SK-N-SH (cell line): ENCODE data around the gene TMPRSS12. TPM values are rescaled to one million over a fixed set of nuclear protein-coding genes. Genes with fewer than 3 reads are reported as not detected.
"Not testable (repeated sequence)": the region's sequence is repeated elsewhere in the genome, so short reads cannot be mapped to it uniquely, and the experiment has no call there.

Experiments used
- CTCF ChIA-PET: fragments of 300-600, 350-600 bp; formaldehyde crosslinking; extraction: SDS; loops from one replicate; lab custom pipeline; 2021; lab: Yijun Ruan, JAX
- POLR2A ChIA-PET: fragments of 350-600 bp; sonication (Branson Sonifier 250); formaldehyde crosslinking; extraction: SDS; loops from one replicate; lab custom pipeline; 2020; ENCODE audit warnings: antibody characterized with exemption, inconsistent platforms; lab: Yijun Ruan, JAX
- DNase-seq: peaks from one replicate; pipeline ENCODE4 v3.0.0; 2012
- H2AFZ ChIP-seq: fragments of 200-600 bp; sonication (generic); 2 replicates; pipeline ENCODE4 v1.8.1; 2016; ENCODE audit warnings: antibody characterized with exemption, mild to moderate bottlenecking, low read depth
- H3F3A ChIP-seq: fragments of 200-600 bp; sonication (generic); replicated peaks from 2 replicates; pipeline ENCODE3; 2016; ENCODE audit warnings: antibody characterized with exemption, mild to moderate bottlenecking; ENCODE audit not compliant: insufficient read depth
- H3K27ac ChIP-seq, 2 experiments: fragments of 200-500 bp in 1 of 2; fragments of 200-600 bp in 1 of 2; sonication (Bioruptor generic) in 1 of 2; sonication (generic), shearing (Covaris generic) in 1 of 2; 2 replicates each; pipeline versions ENCODE4 v1.5.1 to v1.6.1; 2014 to 2016; ENCODE audit warnings: low read depth in 2 of 2, inconsistent platforms in 1 of 2, low read length in 1 of 2, mild to moderate bottlenecking in 1 of 2, mixed read lengths in 1 of 2
- H3K27me3 ChIP-seq: fragments of 200-600 bp; sonication (generic), shearing (Covaris generic); 2 replicates; pipeline ENCODE4 v1.6.1; 2016; ENCODE audit warnings: mixed run types; ENCODE audit not compliant: insufficient read depth
- H3K36me3 ChIP-seq, 2 experiments: fragments of 200-500 bp in 1 of 2; fragments of 200-600 bp in 1 of 2; sonication (Bioruptor generic) in 1 of 2; sonication (generic) in 1 of 2; replicated peaks in 1 of 2; 2 replicates each; pipeline versions ENCODE3 to v1.5.1; 2014 to 2016; ENCODE audit warnings: low read length in 1 of 2, mild to moderate bottlenecking in 1 of 2; ENCODE audit not compliant: insufficient read depth in 2 of 2, control insufficient read depth in 1 of 2
- H3K4me1 ChIP-seq, 2 experiments: fragments of 200-500 bp in 1 of 2; fragments of 200-600 bp in 1 of 2; sonication (Bioruptor generic) in 1 of 2; sonication (generic), shearing (Covaris generic) in 1 of 2; 2 replicates each; pipeline versions ENCODE4 v1.5.1 to v1.6.1; 2014 to 2016; ENCODE audit warnings: low read depth in 1 of 2, low read length in 1 of 2, mixed run types in 1 of 2; ENCODE audit not compliant: insufficient read depth in 2 of 2, control insufficient read depth in 1 of 2
- H3K4me2 ChIP-seq: fragments of 200-600 bp; sonication (generic), shearing (Covaris generic); 2 replicates; pipeline ENCODE4 v1.6.1; 2017; ENCODE audit warnings: mixed run types
- H3K4me3 ChIP-seq, 2 experiments: fragments of 200-500 bp in 1 of 2; fragments of 200-600 bp in 1 of 2; sonication (Bioruptor generic) in 1 of 2; sonication (generic), shearing (Covaris generic) in 1 of 2; 2 replicates each; pipeline versions ENCODE4 v1.5.1 to v1.8.1; 2014 to 2016; ENCODE audit warnings: low read depth in 2 of 2, inconsistent platforms in 1 of 2, low read length in 1 of 2, mild to moderate bottlenecking in 1 of 2, mixed read lengths in 1 of 2, moderate library complexity in 1 of 2
- H3K79me2 ChIP-seq: fragments of 200-600 bp; sonication (generic); 2 replicates; pipeline ENCODE4 v1.8.1; 2017; ENCODE audit warnings: mild to moderate bottlenecking; ENCODE audit not compliant: insufficient read depth
- H3K9ac ChIP-seq: fragments of 200-600 bp; sonication (generic); 2 replicates; pipeline ENCODE4 v1.6.1; 2017; ENCODE audit warnings: mixed run types
- H3K9me2 ChIP-seq: fragments of 200-600 bp; sonication (generic); 2 replicates; pipeline ENCODE4 v1.6.1; 2017; ENCODE audit warnings: mixed run types
- H3K9me3 ChIP-seq: fragments of 200-600 bp; sonication (generic); 2 replicates; pipeline ENCODE4 v1.6.1; 2017; ENCODE audit warnings: mixed run types, mild to moderate bottlenecking, moderate library complexity
- H4K20me1 ChIP-seq: fragments of 200-600 bp; sonication (generic); 2 replicates; pipeline ENCODE4 v1.6.1; 2017; ENCODE audit warnings: mild to moderate bottlenecking, mixed run types; ENCODE audit not compliant: insufficient read depth
- CHD2 ChIP-seq: fragments of 150-350 bp; IDR thresholded peaks from 2 replicates; pipeline ENCODE4 v1.6.1; 2018; ENCODE audit warnings: low read length; ENCODE audit not compliant: partially characterized antibody
- EZH2phosphoT487 ChIP-seq: fragments of 200-600 bp; sonication (generic); IDR thresholded peaks from 2 replicates; pipeline ENCODE4 v1.6.1; 2017; ENCODE audit warnings: low read depth, mixed run types, mild to moderate bottlenecking, antibody characterized with exemption, moderate library complexity, borderline replicate concordance
- FOSL2 ChIP-seq: IDR thresholded peaks from 2 replicates; pipeline ENCODE4 v1.4.0; 2012; ENCODE audit warnings: low read depth, mild to moderate bottlenecking, moderate library complexity, borderline replicate concordance
- FOXM1 ChIP-seq: IDR thresholded peaks from 2 replicates; pipeline ENCODE4 v1.4.0; 2012; ENCODE audit warnings: low read depth, mild to moderate bottlenecking
- GABPA ChIP-seq: IDR thresholded peaks from 2 replicates; pipeline ENCODE4 v1.4.0; 2012; ENCODE audit warnings: low read depth, mild to moderate bottlenecking
- IRF3 ChIP-seq: fragments of 150-350 bp; IDR thresholded peaks from 2 replicates; pipeline ENCODE4 v1.6.1; 2016; ENCODE audit warnings: mild to moderate bottlenecking, low read depth, low read length
- JUND ChIP-seq: IDR thresholded peaks from 2 replicates; pipeline ENCODE4 v1.4.0; 2012
- MAX ChIP-seq: IDR thresholded peaks from 2 replicates; pipeline ENCODE4 v1.4.0; 2012; ENCODE audit warnings: low read depth
- MXI1 ChIP-seq: IDR thresholded peaks from 2 replicates; pipeline ENCODE4 v1.6.1; 2012; ENCODE audit warnings: mild to moderate bottlenecking, low read depth, low read length, improper control_type of control experiment
- NFIC ChIP-seq: IDR thresholded peaks from 2 replicates; pipeline ENCODE4 v1.4.0; 2012; ENCODE audit warnings: borderline replicate concordance
- NRF1 ChIP-seq: IDR thresholded peaks from 2 replicates; pipeline ENCODE4 v1.6.1; 2012; ENCODE audit warnings: low read depth, mild to moderate bottlenecking, low read length
- TCF12 ChIP-seq: IDR thresholded peaks from 2 replicates; pipeline ENCODE4 v1.4.0; 2012
- ZBTB33 ChIP-seq: IDR thresholded peaks from 2 replicates; pipeline ENCODE4 v1.4.0; 2012; ENCODE audit warnings: low read depth, borderline replicate concordance
- WGBS: methylation state at CpG from one replicate; pipeline ENCODE4 v1.1.6; 2017; ENCODE audit warnings: low lambda C conversion rate; 5-methylcytosine and 5-hydroxymethylcytosine counted together
- polyA plus RNA-seq, 3 experiments: library from polyadenylated mRNA; depleted of rRNA; stranded (reverse); fragments of >200 nt; gene quantifications; 2 replicates each; pipeline ENCODE4 v1.2.3, GENCODE V29; 2012

TMPRSS12 gene
- polyA plus RNA-seq, 1 of the 3 experiments (the other 2 are of a cell fraction) = not detected

- CTCF ChIA-PET = no interaction called here
- POLR2A ChIA-PET = no interaction called here
Measured at GRCh38 chr12:50894241-50894640, 51.5 kb downstream of the TMPRSS12 start.

GRCh38 chr12:50901685-50902113, 59.0 kb downstream of the TMPRSS12 start:
- CTCF ChIA-PET = no interaction called here

More at GRCh38 chr12:50894241-50894640, 51.5 kb downstream of the TMPRSS12 start:
- no peak overlapping the region for H3K27ac ChIP-seq
- no peaks in the 10 kb centered on the region for H3K9me2 ChIP-seq
- H3F3A ChIP-seq = no peaks in the 10 kb centered on the region
- H3K9me3 ChIP-seq = peaks cover 6% of the 10 kb centered on the region
- H3K79me2 ChIP-seq = no peaks in the 10 kb centered on the region
- no peak for DNase-seq
- no peaks in the 10 kb centered on the region for H3K4me1 ChIP-seq
- TF ChIP-seq MXI1 = no peak
- TF ChIP-seq IRF3 = no peak
- TF ChIP-seq TCF12 = no peak
- TF ChIP-seq JUND = no peak
- no peak for TF ChIP-seq FOXM1
- TF ChIP-seq NRF1 = no peak
- TF ChIP-seq CHD2 = no peak
- TF ChIP-seq FOSL2 = no peak
- TF ChIP-seq MAX = no peak
- no peak for TF ChIP-seq NFIC
- 48% methylated on average over 3 of the region's 3 CpGs for WGBS
- no peak overlapping the region for H2AFZ ChIP-seq
- no peaks in the 10 kb centered on the region for H4K20me1 ChIP-seq
- H3K27me3 ChIP-seq = no peaks in the 10 kb centered on the region
- H3K9ac ChIP-seq = no peak overlapping the region
- H3K4me2 ChIP-seq = no peak overlapping the region
- no peaks in the 10 kb centered on the region for H3K36me3 ChIP-seq
- H3K4me3 ChIP-seq = no peak overlapping the region

GRCh38 chr12:50908479-50908878, 65.8 kb downstream of the TMPRSS12 start:
- H3K79me2 ChIP-seq, H3K9me2 ChIP-seq, H2AFZ ChIP-seq, H3K27me3 ChIP-seq, H3K27ac ChIP-seq, H3F3A ChIP-seq, CTCF ChIA-PET, H3K4me1 ChIP-seq, POLR2A ChIA-PET, H3K4me2 ChIP-seq, H3K4me3 ChIP-seq, DNase-seq, H3K9me3 ChIP-seq, H4K20me1 ChIP-seq, H3K36me3 ChIP-seq, H3K9ac ChIP-seq: not testable (repeated sequence)
- WGBS = 53% methylated on average over 5 of the region's 5 CpGs

More at GRCh38 chr12:50901685-50902113, 59.0 kb downstream of the TMPRSS12 start:
- no peak for DNase-seq
- TF ChIP-seq NFIC (no peak), ZBTB33 (no peak), GABPA (no peak), FOSL2 (no peak), EZH2phosphoT487 (no peak)
- Histone ChIP-seq H3F3A (no peaks in the 10 kb centered on the region), H3K27ac (no peak overlapping the region), H3K79me2 (no peaks in the 10 kb centered on the region), H3K4me1 (no peaks in the 10 kb centered on the region), H3K36me3 (no peaks in the 10 kb centered on the region), H3K4me2 (no peak overlapping the region), H3K9me2 (no peaks in the 10 kb centered on the region), H3K4me3 (no peak overlapping the region), H3K9me3 (peaks cover 6% of the 10 kb centered on the region), H3K27me3 (no peaks in the 10 kb centered on the region), H3K9ac (no peak overlapping the region), H4K20me1 (no peaks in the 10 kb centered on the region), H2AFZ (no peak overlapping the region)
- POLR2A ChIA-PET = no interaction called here
- 39% methylated on average over 4 of the region's 4 CpGs for WGBS

GRCh38 chr12:50912361-50912760, 69.6 kb downstream of the TMPRSS12 start:
- H3K79me2 ChIP-seq, H3F3A ChIP-seq, H3K4me1 ChIP-seq, H3K36me3 ChIP-seq, H2AFZ ChIP-seq, H3K4me3 ChIP-seq, H4K20me1 ChIP-seq, H3K9ac ChIP-seq, H3K27me3 ChIP-seq, H3K9me2 ChIP-seq, H3K27ac ChIP-seq, H3K9me3 ChIP-seq, CTCF ChIA-PET, H3K4me2 ChIP-seq, DNase-seq, POLR2A ChIA-PET: not testable (repeated sequence)
- WGBS = 19% methylated on average over 6 of the region's 6 CpGs
